GM18951 (cell line): ENCODE data around the gene SERPING1.

Experiments
- POLR2A ChIP-seq: IDR thresholded peaks from 4 replicates; pipeline ENCODE4 v1.6.1; 2011; ENCODE audit warnings: mild to moderate bottlenecking; ENCODE audit not compliant: insufficient read length, insufficient read depth; ENCODE audit errors: extremely low read depth
- in situ Hi-C: fragments of 300-500 bp; cut with MboI; formaldehyde crosslinking; loops from one replicate; pipeline ENCODE4 v1.12.0; 2022; ENCODE audit warnings: low sequenced_read_pairs, mixed read lengths, inconsistent platforms; ENCODE audit not compliant: unreplicated experiment

Gene SERPING1

GRCh38 chr11:57568330-57568766, 29.1 kb upstream of the SERPING1 start:
- in situ Hi-C loops: loop anchor here (5.0 kb wide), 1 partner anchor 74 kb away; no protein-coding TSS in a partner anchor
- no peak for TF ChIP-seq POLR2A

- in situ Hi-C loops: no loop called here
- TF ChIP-seq POLR2A: no peak
Measured at GRCh38 chr11:57571606-57572005, 25.9 kb upstream of the SERPING1 start.

GRCh38 chr11:57574061-57574460, 23.4 kb upstream of the SERPING1 start:
- no peak for TF ChIP-seq POLR2A
- in situ Hi-C loops: no loop called here

GRCh38 chr11:57584341-57584740, 13.1 kb upstream of the SERPING1 start:
- in situ Hi-C loops: no loop called here
- TF ChIP-seq POLR2A: no peak

GRCh38 chr11:57585301-57585700, 12.2 kb upstream of the SERPING1 start:
- in situ Hi-C loops: no loop called here
- TF ChIP-seq POLR2A: no peak

- TF ChIP-seq POLR2A: no peak
- in situ Hi-C loops: no loop called here
Measured at GRCh38 chr11:57586711-57587245, 10.7 kb upstream of the SERPING1 start.

- no peak for TF ChIP-seq POLR2A
- in situ Hi-C loops: no loop called here
Measured at GRCh38 chr11:57588046-57588710, 9.3 kb upstream of the SERPING1 start.

- in situ Hi-C loops: no loop called here
- TF ChIP-seq POLR2A: no peak
Measured at GRCh38 chr11:57596266-57596885, 1.1 kb upstream of the SERPING1 start.

GRCh38 chr11:57597916-57598830, 688 bp downstream of the SERPING1 start:
- TF ChIP-seq POLR2A: no peak
- in situ Hi-C loops: no loop called here

- in situ Hi-C loops: no loop called here
- TF ChIP-seq POLR2A: no peak
Measured at GRCh38 chr11:57598831-57599155, 1.3 kb downstream of the SERPING1 start.

- in situ Hi-C loops: no loop called here
Measured at GRCh38 chr11:57599381-57599780, 1.9 kb downstream of the SERPING1 start.

GRCh38 chr11:57601297-57601696, 3.8 kb downstream of the SERPING1 start:
- in situ Hi-C loops: no loop called here

More at GRCh38 chr11:57599381-57599780, 1.9 kb downstream of the SERPING1 start:
- TF ChIP-seq POLR2A: no peak

More at GRCh38 chr11:57601297-57601696, 3.8 kb downstream of the SERPING1 start:
- TF ChIP-seq POLR2A: no peak
